ENCODE results near the gene VSNL1. TPM values are rescaled to one million over a fixed set of nuclear protein-coding genes. Genes with fewer than 3 reads are reported as not detected.

Gene VSNL1
- total and polyA plus RNA-seq, 2 experiments from 2014 or later: 102 to 112 TPM

- peak; percentile 99 for TF ChIP-seq ZNF462 (CRISPR knock-in tag; IDR thresholded peaks at IDR 0.05)
- TF ChIP-seq REST (IDR thresholded peaks at IDR 0.05; ENCODE audit: unreplicated experiment): no peak
- TF ChIP-seq, protein P1, sequence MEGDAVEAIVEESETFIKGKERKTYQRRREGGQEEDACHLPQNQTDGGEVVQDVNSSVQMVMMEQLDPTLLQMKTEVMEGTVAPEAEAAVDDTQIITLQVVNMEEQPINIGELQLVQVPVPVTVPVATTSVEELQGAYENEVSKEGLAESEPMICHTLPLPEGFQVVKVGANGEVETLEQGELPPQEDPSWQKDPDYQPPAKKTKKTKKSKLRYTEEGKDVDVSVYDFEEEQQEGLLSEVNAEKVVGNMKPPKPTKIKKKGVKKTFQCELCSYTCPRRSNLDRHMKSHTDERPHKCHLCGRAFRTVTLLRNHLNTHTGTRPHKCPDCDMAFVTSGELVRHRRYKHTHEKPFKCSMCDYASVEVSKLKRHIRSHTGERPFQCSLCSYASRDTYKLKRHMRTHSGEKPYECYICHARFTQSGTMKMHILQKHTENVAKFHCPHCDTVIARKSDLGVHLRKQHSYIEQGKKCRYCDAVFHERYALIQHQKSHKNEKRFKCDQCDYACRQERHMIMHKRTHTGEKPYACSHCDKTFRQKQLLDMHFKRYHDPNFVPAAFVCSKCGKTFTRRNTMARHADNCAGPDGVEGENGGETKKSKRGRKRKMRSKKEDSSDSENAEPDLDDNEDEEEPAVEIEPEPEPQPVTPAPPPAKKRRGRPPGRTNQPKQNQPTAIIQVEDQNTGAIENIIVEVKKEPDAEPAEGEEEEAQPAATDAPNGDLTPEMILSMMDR (conservative IDR thresholded peaks at IDR 0.05; ENCODE audit: low read depth in 2 of 2): no peak
- no peak for TF ChIP-seq EZH2 (IDR thresholded peaks at IDR 0.05; ENCODE audit: low read depth, unreplicated experiment)
- TF ChIP-seq POLR2AphosphoS5 (IDR thresholded peaks at IDR 0.05; ENCODE audit: low read depth): no peak
Observed at GRCh38 chr2:17579605-17580318, 39.3 kb downstream of the VSNL1 start (continued).

Data from GM23338 (cell line).